ENCODE measurements around the gene HTRA3.
A peak's percentile ranks its signal among the peaks of the same experiment; 100 is the strongest.

HTRA3 gene

GRCh38 chr4:8274765-8275547, 5.4 kb downstream of the HTRA3 start:
- in situ Hi-C loops (cut with HindIII; ENCODE audit: low pct_ligation_motif_present, low pct_unique_long_range_greater_than_20kb, low sequenced_read_pairs) = no loop called here
- no peak for DNase-seq

GRCh38 chr4:8275548-8275910, 6.0 kb downstream of the HTRA3 start:
- DNase-seq = no peak
- in situ Hi-C loops (cut with HindIII; ENCODE audit: low pct_ligation_motif_present, low pct_unique_long_range_greater_than_20kb, low sequenced_read_pairs) = no loop called here

DNA sequence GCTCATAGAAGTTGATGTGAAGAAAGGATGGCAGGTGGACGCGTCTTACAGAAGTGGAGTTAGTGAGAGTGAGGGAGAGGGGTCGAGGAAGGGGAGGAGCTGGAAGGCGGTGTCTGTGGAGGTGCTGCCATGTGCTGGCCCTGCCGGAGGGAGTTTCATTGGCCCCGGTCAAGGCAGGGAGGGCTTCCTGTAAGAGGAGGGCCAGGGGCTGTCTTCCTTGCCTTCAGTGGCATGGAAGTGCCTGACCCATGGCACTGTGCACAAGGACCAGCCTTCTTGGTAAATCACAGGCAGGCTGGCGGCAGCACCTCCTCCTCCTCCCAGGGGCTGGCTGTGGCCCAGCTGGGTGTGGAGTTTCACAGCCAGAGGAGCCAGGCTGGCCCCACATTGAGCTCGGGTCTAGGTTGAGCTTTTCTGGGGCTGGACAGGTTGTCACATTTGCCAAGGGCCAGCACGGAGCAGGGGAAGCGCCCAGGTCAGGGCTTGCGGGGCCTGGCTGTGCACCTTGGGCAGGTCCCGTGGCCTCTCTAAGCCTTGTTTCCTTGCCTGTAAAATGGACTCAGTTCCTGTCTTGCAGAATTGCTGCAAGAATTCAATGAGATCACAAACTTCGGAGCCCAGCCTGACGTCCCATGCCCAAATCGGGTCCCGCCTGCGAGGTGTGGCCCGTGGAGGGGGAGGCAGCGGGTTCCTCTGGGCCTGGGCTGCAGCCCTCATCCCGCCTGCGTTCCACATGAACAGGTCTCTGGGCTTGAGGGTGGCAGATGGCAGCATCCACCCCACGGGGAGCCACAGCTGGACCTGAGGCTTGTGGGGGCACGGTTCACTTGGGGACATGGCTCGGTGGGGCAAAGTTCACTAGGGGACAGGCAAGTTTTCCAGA, 7.0 kb downstream of the HTRA3 start:
- in situ Hi-C loops (cut with HindIII; ENCODE audit: low pct_ligation_motif_present, low pct_unique_long_range_greater_than_20kb, low sequenced_read_pairs) = no loop called here
- no peak for DNase-seq

DNA sequence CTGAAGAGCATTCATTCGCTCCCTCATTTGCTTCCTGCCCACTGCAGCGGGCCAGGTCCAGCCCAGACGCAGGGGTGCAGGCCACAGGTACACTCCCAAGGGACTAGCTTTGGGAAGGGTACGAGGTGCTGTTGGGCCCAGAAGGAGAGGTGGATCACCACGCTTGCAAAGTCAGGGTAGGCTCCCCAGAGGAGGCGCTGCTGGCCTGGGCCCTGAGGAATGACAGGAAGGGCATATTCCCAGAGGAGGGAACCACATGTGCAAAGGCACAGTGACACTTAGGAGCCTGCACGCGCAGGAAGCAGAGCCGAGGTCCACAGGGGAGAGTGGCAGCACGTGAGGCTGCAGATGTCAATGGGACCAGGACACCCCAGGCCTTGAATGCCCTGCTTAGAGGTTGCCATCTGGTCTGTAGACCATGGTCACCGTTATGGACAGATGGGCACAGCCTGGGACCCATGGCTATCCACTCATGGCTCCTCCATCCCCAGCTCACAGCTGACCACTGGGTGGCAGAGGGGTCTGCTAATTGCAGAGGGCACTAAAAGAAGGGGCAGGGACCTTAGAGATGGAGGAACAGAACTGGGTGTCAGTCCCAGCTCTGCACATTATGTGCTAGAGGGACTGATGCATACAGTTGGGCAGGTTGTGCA, 7.9 kb downstream of the HTRA3 start:
- in situ Hi-C loops (cut with HindIII; ENCODE audit: low pct_ligation_motif_present, low pct_unique_long_range_greater_than_20kb, low sequenced_read_pairs) = no loop called here
- DNase-seq = peak; percentile 6

- in situ Hi-C loops (cut with HindIII; ENCODE audit: low pct_ligation_motif_present, low pct_unique_long_range_greater_than_20kb, low sequenced_read_pairs) = no loop called here
- DNase-seq = no peak
Measured at GRCh38 chr4:8278009-8278395, 8.4 kb downstream of the HTRA3 start.

DNA sequence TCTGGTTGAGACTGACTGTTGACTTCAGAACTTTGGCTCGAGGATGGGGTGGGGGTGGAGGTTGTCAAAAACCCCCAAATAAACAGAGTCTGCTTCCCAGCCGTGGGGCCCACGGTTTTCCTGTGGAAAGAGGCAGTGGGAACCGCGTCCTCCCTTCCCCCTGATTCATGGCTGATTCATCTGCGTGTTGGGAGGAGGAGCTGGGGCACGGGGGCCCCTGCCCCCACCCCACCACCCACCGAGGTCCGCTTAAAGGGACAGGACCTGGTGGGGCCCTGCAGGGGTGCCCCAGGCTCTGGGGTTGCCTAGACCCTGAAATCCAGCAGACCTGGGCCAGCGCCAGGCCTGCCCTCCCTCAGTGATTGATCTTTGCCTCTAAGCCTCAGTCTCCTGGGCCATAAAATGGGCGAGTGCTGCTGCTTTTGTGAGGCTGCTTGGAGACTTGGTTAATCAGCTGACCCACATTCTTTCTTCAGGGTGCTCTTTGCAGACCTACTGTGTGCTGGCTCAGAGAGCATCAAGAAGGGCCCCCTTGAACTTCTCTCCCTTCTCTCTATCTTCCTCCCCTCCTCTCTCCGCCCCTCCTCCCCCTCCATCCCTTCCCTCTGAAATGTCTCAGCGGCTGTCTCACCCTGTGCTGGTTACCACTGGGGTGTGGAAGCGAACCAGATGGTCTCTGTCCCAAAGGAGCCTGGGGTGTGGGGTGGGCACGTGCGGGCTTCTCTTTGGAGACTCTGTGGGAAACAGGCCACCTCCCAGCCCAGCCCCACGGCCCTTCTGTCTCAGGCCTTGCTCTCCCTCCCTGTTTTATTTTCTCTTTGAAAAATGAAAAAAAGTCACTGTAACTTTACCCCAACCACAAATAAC, 9.1 kb downstream of the HTRA3 start:
- in situ Hi-C loops (cut with HindIII; ENCODE audit: low pct_ligation_motif_present, low pct_unique_long_range_greater_than_20kb, low sequenced_read_pairs) = no loop called here
- peak; percentile 20 for DNase-seq

GRCh38 chr4:8279321-8280157, 10.0 kb downstream of the HTRA3 start:
- in situ Hi-C loops (cut with HindIII; ENCODE audit: low pct_ligation_motif_present, low pct_unique_long_range_greater_than_20kb, low sequenced_read_pairs) = no loop called here

DNA sequence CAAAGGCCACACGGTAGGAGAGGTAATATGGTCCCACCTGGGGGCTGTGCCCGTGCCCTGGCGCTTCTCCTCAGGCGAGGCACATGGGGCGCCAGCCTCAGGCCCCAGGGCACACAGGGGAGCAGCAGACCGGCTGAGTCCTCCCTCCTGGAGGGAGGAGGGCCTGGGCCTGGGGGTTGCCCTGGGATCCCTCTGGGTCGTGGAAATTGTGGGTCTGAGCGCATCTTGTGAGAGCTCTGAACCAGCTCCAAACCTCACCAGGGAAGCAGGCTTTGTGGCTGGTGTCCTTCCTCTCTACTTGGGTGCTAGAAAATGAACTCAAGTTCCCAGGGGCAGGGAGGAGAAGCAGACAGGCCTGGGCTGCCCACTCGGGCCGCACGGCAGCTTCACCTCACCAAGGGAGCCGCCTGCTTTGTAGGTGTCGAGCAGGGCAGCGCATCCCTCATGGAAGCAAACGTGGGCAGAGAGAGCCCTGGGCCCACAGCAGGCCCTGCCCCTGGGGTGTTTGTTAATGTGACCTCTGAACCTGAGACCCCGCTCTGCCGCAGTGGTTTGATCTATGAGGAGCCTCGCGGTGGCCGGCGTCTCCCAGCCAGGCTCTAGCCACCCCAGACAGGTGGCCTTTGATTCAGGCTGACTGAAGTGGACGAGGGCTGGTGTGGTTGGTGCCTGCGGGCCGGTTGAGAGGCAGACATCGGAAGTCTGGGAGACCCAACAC, 10.8 kb downstream of the HTRA3 start:
- in situ Hi-C loops (cut with HindIII; ENCODE audit: low pct_ligation_motif_present, low pct_unique_long_range_greater_than_20kb, low sequenced_read_pairs) = no loop called here
- DNase-seq = no peak

More at GRCh38 chr4:8279321-8280157, 10.0 kb downstream of the HTRA3 start:
- DNase-seq = no peak

DNA sequence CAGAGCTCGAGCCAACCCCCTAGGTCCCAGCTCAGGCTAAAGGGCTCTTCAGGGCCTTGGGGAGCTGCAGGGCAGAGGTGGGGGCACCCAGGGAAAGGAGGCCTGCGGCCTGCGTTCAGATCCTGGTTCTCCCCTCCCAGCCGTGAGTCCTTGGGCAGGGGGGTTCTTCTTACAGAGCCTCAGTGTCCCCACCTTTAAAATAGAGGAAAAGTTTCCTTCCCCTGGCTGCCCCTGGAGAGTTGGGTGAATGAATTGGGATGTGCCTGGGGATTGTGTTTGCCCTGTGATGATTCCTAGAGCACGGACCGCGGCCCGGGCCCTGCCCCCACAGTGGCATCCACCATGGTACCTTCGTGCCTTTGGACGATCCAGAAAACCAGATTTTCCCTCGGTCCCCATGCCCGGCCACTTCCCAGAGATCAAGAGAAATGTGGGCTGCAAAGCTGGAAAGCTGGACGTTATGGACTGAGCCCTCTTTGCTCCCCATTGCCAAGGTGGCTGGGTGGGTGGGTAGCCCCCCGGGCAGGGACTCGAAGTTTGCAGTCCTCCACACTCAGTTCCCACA, 11.4 kb downstream of the HTRA3 start:
- in situ Hi-C loops (cut with HindIII; ENCODE audit: low pct_ligation_motif_present, low pct_unique_long_range_greater_than_20kb, low sequenced_read_pairs) = no loop called here
- DNase-seq = no peak

GRCh38 chr4:8281519-8282133, 12.1 kb downstream of the HTRA3 start:
- no peak for DNase-seq
- in situ Hi-C loops (cut with HindIII; ENCODE audit: low pct_ligation_motif_present, low pct_unique_long_range_greater_than_20kb, low sequenced_read_pairs) = no loop called here

DNA sequence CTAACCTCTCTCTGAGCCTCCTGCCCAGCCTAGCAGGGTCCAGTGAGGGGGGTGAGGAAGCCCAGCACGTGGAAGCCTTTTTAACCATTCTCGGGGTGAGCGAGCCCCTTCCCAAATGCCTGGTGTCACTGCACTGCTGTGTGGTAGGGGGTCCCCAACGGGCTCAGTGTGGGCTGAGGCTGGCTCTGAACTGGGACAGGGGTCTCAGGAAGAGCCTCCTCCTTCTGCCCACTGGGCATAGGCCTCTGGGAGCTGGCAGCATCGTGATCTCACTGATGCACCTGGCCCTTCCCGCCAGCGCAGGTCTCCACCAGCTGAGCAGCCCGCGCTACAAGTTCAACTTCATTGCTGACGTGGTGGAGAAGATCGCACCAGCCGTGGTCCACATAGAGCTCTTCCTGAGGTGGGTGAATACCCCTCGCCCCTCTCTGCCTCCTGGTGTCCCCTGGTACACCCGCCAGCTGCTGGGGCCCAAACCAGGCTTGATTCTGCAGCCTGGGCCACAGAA, 12.6 kb downstream of the HTRA3 start:
- in situ Hi-C loops (cut with HindIII; ENCODE audit: low pct_ligation_motif_present, low pct_unique_long_range_greater_than_20kb, low sequenced_read_pairs) = no loop called here
- no peak for DNase-seq

DNA sequence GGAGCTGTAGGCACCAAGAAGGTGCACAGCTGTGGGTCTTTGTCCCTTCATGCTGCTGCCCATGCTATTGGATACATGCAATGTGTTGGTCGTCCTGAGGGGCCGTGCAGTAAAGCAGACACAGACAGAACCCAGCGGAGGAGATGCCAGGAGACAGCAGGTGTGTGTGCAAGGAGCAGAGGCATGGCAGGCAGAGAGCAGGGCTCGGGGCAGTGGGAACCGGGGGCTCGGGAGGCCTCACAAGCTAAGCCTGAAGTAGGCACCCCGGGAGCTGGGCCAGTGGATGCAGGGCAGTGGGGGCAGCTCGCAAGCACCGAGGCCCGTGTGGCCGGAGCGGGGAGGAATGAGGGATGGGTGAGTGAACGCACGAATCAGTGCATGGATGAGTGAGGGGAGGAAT, 13.2 kb downstream of the HTRA3 start:
- in situ Hi-C loops (cut with HindIII; ENCODE audit: low pct_ligation_motif_present, low pct_unique_long_range_greater_than_20kb, low sequenced_read_pairs) = no loop called here
- no peak for DNase-seq

DNA sequence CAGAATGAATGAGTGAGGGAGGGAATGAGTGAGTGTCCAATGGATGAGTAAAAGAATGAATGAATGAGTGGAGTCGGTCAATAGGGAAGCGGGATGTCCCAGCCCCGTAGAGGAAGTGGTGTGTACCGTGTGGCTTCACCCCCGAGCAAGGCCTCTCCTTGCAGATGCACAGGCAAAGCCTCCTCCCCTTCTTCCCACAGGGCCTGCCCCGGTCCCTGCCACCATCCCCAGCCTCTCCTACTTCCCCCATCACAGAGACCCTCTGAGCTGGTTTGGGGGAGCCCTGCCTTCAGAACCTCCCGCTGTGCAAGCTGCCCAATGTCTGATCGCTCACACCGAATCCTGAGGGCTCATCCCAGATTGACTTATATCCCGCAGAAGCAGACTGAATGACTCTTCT, 13.6 kb downstream of the HTRA3 start:
- DNase-seq = no peak
- in situ Hi-C loops (cut with HindIII; ENCODE audit: low pct_ligation_motif_present, low pct_unique_long_range_greater_than_20kb, low sequenced_read_pairs) = no loop called here

GRCh38 chr4:8283631-8284121, 14.1 kb downstream of the HTRA3 start:
- in situ Hi-C loops (cut with HindIII; ENCODE audit: low pct_ligation_motif_present, low pct_unique_long_range_greater_than_20kb, low sequenced_read_pairs) = no loop called here
- DNase-seq = no peak

DNA sequence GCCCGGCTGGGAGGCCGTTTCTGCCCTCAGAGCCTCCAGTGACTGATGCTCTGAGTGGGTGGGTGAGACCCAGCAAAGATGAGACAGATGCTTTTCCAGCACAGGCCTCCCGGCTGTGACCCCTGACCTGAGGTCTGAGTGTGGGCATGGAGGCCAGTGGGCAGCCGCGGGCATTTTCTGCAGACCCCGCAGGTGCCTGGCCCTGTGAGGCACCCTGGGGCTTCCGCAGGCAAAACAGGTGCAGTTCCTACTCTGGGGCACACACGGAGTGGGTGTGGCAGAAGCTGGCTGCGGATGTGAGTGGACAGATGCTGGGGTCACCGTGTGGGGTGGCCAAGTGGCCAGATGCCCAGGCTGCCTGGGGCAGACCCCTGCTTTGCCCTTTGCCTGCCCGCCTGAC, 14.8 kb downstream of the HTRA3 start:
- DNase-seq = no peak
- in situ Hi-C loops (cut with HindIII; ENCODE audit: low pct_ligation_motif_present, low pct_unique_long_range_greater_than_20kb, low sequenced_read_pairs) = no loop called here
